H7 (cell line): Measurements from ENCODE around the gene ZBP1. TPM values are rescaled to one million over a fixed set of nuclear protein-coding genes. Genes with fewer than 3 reads are reported as not detected.

ENCODE experiments used
- DNase-seq: peaks from one replicate; pipeline ENCODE4 v3.0.0; 2012
- H3K27me3 ChIP-seq: 2 replicates; pipeline ENCODE4 v1.6.0; 2011; ENCODE audit warnings: mild to moderate bottlenecking, low read length; ENCODE audit not compliant: control insufficient read depth, insufficient read depth
- H3K36me3 ChIP-seq: replicated peaks from 2 replicates; pipeline ENCODE4 v1.5.1; 2011; ENCODE audit warnings: low read length; ENCODE audit not compliant: control insufficient read depth, insufficient read depth
- H3K4me3 ChIP-seq: 2 replicates; pipeline ENCODE4 v1.5.1; 2011; ENCODE audit warnings: low read depth, mild to moderate bottlenecking, control low read depth, low read length, moderate library complexity; ENCODE audit not compliant: insufficient read depth
- total RNA-seq: library from RNA; depleted of rRNA; stranded (reverse); fragments of >200 nt; shearing (Covaris generic); gene quantifications from 2 replicates; pipeline ENCODE4 v1.2.3, GENCODE V29; 2014

Gene ZBP1
- total RNA-seq, 1 experiment from 2014 or later: not detected

DNA sequence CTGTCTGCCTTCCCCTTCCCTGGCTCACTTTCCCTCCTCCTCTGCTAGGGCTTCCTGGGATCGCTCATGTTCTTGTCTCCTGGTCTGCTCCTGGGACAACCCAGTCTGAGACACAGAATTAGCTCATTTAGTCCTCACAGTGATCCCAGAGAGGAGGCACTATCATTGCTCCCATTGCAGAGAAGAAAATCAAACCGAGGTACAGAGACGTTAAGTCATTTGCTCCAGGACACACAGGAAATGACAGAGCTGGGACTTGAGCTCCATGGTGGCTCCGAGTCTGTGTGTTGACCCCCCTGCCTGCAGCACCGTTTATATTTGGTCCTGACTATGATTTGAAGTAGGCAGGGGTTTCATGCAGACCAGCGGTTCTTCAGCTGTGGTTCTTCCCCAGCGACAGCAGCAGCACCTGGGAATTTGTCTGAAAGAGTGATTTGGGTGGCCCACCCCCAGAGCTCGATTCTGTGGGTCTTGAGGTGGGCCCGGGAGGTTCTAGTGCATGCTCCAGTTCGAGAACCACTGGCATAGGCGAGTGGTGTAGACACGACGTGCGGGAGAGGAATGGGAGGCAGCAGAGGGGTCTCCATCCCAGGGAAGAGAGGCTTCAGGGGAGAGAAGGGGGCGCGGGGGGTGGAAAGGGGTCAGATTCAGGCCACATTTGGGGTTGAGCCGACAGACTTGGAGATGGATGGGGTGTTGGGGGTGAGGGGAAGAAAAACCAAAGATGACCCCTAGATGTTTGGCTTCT, 34.6 kb downstream of the ZBP1 start:
- no peak overlapping the region for H3K4me3 ChIP-seq
- no peaks in the 10 kb centered on the region for H3K36me3 ChIP-seq
- no peak for DNase-seq
- no peaks in the 10 kb centered on the region for H3K27me3 ChIP-seq

DNA sequence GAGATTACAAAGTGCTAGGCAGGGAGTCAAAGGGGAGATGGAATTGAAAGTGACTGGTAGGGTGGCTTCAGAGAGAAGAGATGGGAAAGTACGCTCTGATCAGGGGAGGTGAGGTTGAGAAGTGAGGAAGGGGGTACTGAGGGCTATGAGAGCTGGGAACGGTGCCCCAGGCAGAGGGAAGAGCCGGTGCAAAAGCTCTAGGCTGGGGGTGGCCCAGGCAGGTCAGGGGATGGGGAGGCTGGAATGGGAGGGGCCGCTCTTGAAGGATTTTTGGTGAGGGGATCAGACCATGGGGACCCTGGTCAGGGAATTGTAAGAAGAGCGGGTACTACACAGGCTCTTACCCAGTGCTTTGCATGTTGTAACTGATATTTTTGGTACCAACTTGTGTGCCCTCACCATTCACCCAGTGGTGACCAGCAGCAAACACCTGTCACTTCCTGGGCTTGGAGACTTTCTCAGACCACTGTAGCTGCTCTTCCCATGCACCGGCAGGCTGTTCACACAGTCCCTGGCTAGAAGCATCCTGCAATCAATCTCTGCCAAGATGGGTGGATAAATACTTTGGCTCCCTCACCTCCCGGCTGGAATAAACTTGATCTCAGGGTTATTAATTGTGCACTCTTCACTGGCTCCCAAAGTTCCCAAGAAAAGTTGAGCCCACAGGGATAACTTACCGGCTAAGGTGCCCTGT, 35.3 kb downstream of the ZBP1 start:
- no peaks in the 10 kb centered on the region for H3K27me3 ChIP-seq
- H3K36me3 ChIP-seq: no peaks in the 10 kb centered on the region
- no peak for DNase-seq
- no peak overlapping the region for H3K4me3 ChIP-seq

DNA sequence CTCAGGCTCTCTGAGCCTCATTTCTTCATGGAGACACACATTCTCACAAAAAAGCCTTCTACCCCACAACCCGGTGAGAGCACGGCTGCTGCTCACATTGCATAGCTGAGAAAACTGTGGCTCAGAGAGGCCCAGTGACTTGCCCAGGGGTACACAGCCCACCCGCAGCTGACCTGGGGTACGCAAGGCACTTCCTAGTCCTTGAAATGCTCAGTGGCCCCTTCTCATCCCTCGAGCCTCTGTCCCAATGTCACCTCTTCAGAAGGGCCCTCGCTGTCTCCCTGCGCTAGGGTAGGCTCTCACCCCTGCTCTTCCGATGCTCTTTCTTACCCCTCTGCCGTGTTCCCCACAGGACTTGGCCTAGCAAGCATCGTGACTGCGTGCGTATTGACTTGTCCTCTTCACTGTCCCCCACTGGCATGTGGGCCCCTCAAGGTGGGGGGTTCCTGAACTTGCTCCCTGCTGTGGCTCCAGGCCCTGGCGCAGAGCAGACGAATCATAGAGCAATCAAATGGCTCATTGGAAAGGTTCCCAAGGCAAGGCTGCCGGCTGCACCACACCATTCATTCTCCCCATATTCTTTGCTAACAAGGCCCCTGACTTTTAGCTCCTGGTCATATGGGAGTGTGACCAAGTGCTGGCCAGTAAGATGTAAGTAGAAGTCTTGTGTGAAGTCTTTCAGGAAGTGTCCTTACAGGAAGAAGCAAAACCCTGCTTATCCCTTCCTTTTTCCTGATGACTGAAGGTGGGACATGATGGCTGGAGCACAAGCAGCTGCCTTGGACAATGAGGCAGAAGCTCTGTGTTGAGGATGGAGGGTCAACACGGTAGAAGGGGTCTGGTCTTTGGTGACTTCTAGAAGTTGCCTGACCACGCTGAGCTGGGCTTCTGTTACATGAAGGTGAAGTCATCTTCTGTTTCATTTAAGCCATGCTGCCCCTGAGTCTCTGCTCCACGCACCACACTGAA, 36.7 kb downstream of the ZBP1 start:
- H3K36me3 ChIP-seq: no peaks in the 10 kb centered on the region
- no peak overlapping the region for H3K4me3 ChIP-seq
- no peak for DNase-seq
- no peaks in the 10 kb centered on the region for H3K27me3 ChIP-seq

DNA sequence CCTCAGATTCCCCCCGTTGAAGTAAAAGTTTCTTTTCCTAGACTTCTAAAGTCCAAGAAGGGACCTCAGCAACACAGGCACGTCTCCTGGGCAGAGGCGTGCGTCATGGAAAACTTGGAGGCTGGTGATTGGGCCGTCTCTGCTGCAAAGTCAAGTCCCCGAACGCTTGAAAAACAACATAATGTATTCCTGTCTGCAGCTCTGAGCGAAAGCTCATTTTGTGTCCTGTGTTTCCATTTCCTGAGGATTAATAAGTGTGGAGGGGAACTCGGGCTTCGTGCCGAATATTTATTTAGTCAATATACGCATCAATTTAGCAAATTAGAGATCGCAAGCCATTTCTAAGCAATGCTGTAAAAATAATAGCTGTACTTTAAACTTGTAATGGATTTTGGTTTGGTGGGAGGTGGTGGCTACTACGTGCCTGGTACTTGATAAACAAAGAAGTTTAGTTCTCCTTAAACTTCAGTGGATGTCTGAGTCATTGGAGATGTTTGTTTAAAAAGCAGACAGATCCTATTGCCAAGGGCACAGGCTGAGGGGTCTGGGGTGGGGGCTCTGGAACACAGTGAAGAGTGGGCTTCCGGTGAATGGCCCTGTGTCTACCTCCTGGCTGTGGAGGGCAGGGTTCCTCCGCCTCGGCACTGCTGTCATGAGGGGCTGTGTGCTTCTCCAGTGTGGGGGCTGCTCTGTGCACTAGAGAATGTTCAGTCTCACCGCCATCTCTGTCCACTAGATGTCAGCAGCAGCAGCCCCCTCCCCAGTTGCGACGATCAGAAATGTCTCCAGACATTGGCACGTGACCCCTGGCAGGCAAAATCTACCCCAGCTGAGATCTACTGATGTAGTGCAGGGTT, 37.6 kb downstream of the ZBP1 start:
- Histone ChIP-seq H3K27me3 (no peaks in the 10 kb centered on the region), H3K36me3 (no peaks in the 10 kb centered on the region), H3K4me3 (no peak overlapping the region)
- DNase-seq: peak; percentile 85

DNA sequence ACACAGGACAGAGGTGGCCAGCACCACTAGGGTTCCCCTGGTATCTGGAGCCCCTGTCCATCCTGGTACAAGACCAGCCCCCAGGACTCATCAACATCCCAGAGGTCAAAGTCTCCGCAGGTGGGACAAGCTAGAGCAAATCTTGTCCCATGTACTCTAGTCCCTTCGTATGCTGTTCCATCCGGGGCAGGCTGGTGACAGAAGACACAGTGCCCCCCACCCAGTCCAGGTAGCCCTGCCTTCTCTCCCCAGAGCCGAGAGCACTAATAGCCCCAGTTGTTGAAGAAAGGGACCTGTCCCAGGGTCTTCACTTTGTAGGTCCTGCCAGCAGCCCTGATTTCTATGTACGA, 38.2 kb downstream of the ZBP1 start:
- Histone ChIP-seq H3K27me3 (no peaks in the 10 kb centered on the region), H3K4me3 (no peak overlapping the region), H3K36me3 (no peaks in the 10 kb centered on the region)
- no peak for DNase-seq

DNA sequence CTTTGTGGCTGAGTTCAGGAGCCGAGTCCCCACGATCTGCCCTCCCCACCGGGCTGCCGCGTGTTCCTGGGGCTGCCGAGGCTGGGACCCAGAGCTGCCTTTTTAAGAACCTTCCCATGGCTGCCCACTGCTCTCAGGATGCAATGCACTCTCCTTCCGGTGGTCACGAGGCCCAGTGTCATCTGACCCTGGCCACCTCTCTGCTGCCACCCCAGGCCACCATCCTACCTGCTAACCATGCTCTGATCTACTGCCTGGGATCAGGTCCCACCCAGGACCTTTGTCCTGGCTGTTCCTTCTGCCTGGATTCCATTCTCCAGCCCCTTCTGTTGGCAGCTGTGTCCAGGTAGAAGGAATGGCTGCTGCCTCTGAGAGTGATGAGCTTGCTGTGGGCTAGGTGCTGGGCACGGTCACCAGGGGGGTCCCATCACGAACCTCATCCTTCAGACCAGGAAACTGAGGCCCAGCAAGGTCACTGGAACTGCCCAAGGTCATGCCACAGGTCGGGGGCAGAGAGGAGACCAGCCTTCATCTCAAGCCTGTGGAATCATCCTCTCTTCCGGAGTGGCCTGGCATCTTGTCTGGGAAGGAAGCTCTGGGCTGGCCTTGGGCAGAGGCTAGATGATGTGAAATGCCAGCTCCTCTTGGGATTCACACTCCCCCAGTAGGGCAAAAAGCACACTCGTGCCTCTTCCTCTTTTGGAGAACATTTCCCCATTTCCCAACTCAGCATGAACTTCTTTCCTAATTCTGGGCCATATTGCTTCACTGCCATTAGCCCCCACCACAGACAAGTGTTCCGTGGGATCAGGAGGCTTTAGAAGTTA, 38.8 kb downstream of the ZBP1 start:
- no peak overlapping the region for H3K4me3 ChIP-seq
- H3K27me3 ChIP-seq: no peaks in the 10 kb centered on the region
- H3K36me3 ChIP-seq: no peaks in the 10 kb centered on the region
- DNase-seq: no peak

DNA sequence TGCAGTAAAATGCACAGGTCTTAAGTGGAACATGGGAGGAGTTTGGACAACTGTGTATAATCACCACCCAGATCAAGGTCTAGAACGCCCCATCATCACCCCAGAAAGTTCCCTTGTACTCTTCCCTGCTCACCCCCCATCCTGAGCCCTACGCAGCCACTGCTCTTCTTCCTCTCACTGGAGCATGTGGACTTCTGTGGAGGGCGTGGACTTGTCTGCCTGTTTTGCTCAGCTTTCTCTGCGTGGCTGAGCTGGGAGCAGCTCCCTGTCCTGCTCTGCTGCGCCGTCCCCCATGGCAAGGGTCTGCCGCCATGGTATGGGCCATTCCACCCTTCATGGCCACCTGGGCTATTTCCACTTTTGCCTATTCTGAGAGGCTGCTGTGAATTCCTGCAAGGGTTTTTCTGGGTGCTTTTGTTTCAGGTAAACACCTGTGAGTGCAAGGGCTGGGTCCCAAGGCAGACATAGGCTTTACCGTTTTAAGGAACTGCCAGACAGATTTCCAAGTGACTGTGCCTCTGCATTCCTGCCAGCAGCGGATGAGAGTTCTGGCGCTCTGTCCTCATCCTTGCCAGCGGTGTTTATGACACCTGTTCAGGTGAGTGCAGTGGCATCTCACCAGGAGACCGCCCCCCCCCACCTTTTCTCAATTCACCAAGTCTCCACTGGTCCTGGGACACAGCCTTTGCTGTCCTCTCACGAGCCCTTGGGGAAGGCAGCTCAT, 39.6 kb downstream of the ZBP1 start:
- Histone ChIP-seq H3K27me3 (no peaks in the 10 kb centered on the region), H3K36me3 (no peaks in the 10 kb centered on the region), H3K4me3 (no peak overlapping the region)
- DNase-seq: no peak

DNA sequence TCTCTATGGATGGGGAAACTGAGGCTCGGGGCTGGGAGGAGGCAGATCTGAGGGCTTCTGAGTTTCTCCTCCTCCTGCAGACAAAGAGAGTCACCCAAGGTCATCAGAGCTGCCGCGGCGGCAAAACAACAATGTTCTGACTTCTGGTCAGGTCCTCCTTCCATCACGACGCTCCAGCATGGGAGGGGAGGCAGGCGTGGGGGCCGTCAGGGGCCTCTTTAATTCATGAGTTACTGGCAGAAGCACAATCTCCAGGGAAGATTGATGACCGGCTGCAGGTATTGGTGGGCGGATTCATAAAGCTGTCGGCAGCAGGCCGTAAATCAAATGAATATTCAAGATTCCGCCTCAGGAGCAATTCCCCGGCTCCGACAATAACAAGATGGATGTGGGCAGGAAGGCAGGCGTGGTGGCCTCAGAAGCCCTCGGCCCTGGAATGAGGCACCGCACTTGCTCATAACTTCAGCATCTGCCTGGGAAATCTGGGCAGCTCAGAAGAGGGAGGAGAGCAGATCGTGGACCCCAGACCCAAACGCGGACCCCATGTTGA, 40.3 kb downstream of the ZBP1 start:
- Histone ChIP-seq H3K36me3 (no peaks in the 10 kb centered on the region), H3K27me3 (no peaks in the 10 kb centered on the region), H3K4me3 (no peak overlapping the region)
- no peak for DNase-seq

DNA sequence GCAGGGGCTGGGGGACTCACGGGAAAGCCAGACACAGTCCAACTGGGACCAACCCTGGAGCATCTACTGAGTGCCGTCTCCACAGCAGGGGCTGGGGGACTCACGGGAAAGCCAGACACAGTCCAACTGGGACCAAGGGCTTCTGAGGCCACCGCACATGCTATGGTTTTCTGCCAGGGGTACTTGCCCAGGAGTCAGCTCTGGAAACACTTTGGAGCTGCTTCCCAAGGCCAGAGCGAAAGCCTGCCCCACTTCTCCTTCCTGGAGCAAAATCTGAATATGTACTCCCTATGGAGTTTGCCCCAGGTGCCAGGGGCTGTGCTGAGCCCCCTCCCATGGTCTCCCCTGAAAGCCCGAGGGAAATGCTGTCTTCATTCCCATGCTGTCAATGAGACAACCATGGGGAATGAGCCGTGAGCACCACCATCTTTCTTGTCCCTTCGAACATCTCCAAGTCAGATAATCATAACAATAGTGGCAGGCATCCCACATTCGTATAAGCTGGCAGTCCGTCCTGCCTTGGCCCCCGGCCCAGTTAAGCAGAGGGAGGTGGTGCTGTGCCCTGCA, 40.8 kb downstream of the ZBP1 start:
- Histone ChIP-seq H3K4me3 (no peak overlapping the region), H3K27me3 (no peaks in the 10 kb centered on the region), H3K36me3 (no peaks in the 10 kb centered on the region)
- DNase-seq: no peak

DNA sequence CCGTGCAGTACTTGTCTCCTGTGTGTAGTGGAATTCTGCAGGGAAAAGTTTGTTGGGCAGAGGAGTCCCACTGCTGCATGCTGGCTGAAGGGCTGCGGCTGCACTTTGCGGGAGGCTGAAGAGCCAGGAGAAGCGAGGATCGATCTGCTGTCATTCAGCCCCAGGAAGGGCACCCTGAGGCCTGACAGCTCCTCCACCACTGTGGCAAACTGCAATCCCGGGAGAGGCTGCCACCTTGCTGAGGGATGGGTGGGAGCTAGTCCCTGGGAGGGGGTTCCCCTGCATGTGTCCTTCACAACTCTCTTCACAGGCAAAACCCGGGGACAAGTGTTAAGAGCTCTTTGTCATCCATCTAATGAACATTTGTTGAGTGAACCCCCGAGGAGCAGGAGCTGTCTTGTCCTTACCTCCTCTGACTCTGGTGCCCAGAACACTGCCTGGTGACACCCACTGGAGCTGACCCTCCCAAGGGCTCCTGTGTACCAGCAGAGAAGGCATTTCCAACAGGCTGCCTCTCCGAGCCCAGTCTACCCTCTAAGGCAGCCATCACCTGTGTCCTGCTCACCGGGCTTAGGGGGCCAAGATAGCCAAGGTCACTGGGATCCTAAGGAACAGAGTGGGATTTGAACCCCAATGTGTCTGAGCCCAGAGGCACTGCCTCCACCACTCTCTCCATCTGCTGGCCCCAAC, 41.6 kb downstream of the ZBP1 start:
- Histone ChIP-seq H3K36me3 (no peaks in the 10 kb centered on the region), H3K27me3 (no peaks in the 10 kb centered on the region), H3K4me3 (no peak overlapping the region)
- no peak for DNase-seq

DNA sequence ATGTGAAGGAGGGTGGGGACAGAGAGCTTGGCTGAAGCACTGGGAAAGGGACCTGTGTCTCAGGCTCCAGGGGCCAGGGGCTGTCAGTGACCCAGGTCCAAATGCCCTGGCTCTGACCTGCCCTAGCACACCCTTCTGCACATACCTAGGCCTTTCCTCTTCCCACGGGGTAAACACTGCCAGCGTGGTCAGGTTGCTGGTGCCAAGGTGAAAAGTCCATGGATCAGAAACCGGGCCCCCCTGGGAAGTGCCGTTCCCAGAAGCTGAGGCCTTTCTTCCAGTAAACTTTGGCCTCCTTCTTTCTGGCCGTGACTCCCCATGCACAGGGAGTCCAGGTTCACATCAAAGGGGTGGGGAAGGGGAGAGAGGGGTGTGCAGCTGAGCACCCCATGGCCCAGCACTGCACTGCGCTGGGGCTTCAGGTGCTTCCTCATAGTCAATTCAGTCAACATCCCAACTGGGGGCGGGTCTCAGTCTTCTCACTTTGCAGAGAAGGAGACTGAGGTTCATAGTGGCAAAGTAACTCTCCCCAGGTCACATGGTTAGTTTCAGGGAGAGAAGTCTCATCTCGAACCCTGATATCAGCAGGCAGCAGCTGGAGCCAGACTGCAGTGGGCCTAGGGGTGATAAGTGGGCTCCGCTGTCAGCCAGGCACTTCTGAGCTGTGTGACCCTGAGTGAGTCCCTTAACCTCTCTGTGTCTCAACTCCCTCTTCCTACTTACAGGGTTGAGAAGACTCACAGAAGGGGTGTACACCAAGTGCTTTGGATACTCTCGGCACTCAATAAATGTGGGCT, 42.3 kb downstream of the ZBP1 start:
- Histone ChIP-seq H3K4me3 (no peak overlapping the region), H3K36me3 (no peaks in the 10 kb centered on the region), H3K27me3 (no peaks in the 10 kb centered on the region)
- no peak for DNase-seq
